GM19023 (cell line): Measurements from ENCODE around the gene POLD4.
A peak's percentile ranks its signal among the peaks of the same experiment; 100 is the strongest.
"Not testable (repeated sequence)": the region's sequence is repeated elsewhere in the genome, so short reads cannot be mapped to it uniquely, and the experiment has no call there.

ENCODE experiments used
- ATAC-seq: cut with Tn5 transposase; IDR thresholded peaks from one replicate; pipeline ENCODE4 v1.9.1; 2021; ENCODE audit warnings: mild to moderate bottlenecking, moderate library complexity; ENCODE audit not compliant: unreplicated experiment

The POLD4 gene

DNA sequence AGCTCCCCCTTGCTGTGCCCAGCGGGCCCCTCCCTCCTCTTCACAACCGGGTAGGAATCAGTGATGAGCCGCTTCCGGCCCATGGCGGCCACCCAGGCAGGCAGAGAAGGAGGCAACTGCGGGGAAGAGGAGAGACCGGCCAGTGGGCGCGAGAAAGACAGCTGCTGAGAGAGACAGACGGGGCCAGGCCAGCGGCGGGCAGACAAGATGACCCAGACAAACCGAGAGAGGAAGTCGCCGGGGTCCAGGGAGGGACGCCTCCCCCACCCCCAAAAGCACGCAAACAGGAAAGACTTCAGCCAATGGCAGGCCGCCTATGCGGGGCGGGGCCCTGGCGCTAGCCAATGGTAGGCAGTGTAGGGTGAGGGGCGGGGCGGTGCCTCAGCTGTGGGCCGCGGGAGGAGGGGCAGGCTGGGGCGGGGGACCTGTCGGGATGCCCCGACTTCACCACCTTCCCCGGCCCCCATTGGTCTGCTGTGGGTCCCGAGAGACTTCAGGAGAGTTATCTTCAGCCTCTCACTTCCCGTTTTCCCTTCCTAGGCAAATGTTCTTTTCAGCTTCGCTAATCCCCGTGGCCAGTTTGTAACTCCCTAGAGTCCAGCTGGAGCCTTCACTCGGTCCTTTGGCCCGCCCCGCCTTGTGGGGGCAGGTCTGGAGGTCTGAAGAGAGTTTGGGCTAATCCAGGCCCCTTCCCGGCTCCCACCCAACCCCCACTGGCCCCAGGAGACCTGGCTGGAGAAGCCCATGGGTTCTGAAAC, at the start of gene POLD4:
Gene POLD4, minus strand, starts transcription at position 230 of the 758 bp plus-strand sequence. Its CDS starts 147 bp downstream, at position 83.
- peak; percentile 78 for ATAC-seq

DNA sequence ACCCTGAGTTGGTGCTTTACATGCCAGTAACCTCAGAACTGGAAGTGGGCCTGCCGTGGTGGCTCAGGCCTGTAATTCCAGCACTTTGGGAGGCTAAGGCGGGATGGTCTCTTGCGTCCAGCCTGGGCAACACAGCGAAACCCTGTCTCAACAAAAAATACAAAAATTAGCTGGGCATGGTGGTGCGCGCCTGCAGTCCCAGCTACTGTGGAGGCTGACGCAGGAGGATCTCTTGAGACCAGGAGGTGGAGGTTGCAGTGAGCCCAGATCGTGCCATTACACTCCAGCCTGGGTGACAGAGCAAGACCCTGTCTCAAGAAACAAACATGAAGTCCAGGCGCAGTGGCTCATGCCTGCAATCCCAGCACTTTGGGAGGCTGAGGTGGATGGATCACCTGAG, 49.7 kb upstream of the POLD4 start:
- ATAC-seq, result not testable (repeated sequence)

- not testable (repeated sequence) for ATAC-seq
Measured at GRCh38 chr11:67402192-67402839, 49.0 kb upstream of the POLD4 start.

DNA sequence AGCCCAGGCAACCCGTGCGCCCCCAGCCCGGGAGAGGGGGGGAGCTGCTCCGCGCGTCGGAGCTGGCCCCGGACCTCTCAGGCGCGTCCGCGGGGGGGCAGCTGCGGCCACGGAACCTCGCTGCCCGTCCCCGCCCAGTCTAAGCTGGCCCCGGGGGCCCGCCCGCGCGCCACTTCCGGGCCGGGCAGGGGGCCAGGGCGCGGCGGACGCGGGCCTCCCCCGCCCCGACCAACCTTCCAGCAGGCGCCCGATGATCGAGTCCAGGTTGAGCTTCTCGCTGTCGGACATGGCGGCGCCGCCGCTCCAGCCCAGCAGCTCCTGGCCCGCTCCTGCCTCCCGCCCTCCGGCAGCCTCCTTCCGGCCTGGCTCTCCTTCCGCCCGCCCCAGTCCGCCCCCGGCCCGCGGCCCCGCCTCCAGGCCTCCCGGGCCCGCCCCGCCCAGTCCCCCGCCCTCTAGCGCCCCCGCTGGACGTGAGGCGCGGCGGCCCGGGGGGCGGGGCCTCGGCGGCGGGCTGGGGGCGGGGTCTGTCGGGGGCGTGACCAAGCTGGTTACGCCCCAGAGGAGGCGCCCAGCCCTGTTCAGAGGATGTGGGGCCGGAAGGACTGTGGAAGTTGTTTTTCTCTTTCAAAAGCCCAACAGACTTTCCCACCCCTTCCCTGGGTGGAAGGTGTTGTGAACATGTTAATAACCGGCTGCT, 48.3 kb upstream of the POLD4 start, which contains the start of gene PPP1CA:
Gene PPP1CA, minus strand, starts transcription at position 364 of the 697 bp plus-strand sequence. Its CDS starts 76 bp downstream, at position 288.
- ATAC-seq, result peak; percentile 69

- peak; percentile 10 for ATAC-seq
Measured at GRCh38 chr11:67400942-67401494, 47.7 kb upstream of the POLD4 start.

DNA sequence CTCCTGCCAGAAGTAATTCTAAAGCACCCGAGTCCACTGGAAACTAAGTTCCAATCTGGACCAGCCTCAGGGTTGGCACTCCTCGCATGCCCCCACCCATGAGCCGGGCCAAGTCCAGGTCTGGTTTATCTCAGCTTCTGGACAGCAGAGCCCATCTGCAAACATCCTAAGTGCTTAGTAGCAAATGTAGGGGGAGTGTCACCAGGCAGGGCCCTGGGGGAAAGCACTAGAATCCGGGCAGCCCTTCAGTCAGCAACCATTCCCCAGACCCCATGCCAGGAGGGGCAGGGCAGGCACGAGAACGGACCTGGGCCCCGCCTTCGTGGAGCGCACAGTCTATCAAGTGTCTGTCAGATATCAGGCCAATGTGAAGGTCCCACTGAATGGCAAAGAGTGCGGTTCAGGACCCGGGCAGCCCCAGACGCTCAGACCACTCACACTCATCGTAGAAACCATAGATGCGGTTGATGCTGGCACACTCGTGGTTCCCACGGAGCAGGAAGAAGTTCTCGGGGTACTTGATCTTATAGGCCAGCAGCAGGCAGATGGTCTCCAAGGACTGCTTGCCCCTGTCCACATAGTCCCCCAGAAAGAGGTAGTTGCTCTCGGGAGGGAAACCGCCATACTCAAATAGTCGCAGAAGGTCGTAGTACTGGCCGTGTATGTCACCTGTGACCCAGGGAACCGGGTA, 47.0 kb upstream of the POLD4 start:
- ATAC-seq, result no peak

- ATAC-seq, result no peak
Measured at GRCh38 chr11:67398661-67399563, 45.6 kb upstream of the POLD4 start.

- no peak for ATAC-seq
Measured at GRCh38 chr11:67397986-67398660, 44.8 kb upstream of the POLD4 start.

- ATAC-seq, result no peak
Measured at GRCh38 chr11:67397536-67397935, 44.2 kb upstream of the POLD4 start.

DNA sequence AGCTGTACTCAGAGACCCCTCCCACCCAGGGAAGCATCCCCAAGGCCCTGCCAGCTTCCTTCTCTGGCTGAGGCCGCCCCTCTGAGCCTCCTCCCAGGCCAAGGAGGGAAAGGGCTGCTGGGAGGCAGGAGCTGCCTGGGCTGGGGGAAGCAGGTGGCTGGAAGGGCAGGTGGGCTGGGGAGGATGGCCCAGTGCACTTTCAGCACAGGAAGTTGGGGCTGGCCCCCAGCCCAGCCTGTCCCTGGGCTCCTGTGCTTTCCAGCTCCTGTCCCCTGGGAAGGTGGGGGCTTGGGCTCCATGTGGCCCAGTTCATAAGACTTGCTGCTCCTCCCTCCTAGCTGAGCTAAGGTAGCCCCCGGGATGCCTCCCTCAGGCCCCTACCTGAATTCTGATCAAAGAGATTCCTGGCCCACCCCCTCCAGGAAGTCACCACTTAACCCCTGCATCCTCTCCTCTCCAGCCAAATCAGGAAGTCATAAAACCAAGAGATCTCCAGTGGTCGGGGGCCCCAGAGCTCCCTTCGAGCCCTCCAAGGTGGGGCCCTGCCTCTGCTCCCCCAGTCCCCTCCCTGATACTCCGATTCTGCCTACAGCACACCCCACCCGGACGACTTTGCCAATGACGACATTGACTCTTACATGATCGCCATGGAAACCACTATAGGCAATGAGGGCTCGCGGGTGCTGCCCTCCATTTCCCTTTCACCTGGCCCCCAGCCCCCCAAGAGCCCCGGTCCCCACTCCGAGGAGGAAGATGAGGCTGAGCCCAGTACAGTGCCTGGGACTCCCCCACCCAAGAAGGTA, 43.4 kb upstream of the POLD4 start:
- ATAC-seq, result no peak

- no peak for ATAC-seq
Measured at GRCh38 chr11:67396259-67396581, 42.9 kb upstream of the POLD4 start.

DNA sequence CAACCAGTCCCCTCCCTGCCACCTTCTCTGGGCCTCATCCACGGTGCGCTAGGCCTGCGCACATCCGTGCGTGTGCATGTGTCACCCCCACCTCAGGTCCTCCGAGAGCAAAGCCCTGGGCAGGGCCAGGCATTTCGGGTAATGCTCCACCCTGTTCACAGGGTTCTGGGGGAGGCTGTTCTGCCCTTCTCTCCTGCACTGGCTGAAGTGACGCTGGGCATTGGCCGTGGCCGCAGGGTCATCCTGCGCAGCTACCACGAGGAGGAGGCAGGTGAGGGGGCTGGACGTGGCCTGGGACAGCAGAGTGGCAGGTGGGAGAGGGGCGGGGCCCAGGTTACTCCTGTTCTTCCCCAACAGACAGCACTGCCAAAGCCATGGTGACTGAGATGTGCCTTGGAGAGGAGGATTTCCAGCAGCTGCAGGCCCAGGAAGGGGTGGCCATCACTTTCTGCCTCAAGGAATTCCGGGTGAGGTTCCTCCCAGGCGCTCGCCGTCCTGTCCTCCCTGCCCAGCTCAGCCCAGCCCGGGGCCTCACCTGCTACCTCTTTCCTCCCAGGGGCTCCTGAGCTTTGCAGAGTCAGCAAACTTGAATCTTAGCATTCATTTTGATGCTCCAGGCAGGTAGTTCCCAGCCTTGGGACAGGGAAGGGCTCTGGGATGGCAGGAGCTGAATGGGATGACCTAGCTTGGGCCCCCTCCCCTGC, 42.4 kb upstream of the POLD4 start:
- ATAC-seq, result no peak

- ATAC-seq, result no peak
Measured at GRCh38 chr11:67393990-67394389, 40.6 kb upstream of the POLD4 start.

DNA sequence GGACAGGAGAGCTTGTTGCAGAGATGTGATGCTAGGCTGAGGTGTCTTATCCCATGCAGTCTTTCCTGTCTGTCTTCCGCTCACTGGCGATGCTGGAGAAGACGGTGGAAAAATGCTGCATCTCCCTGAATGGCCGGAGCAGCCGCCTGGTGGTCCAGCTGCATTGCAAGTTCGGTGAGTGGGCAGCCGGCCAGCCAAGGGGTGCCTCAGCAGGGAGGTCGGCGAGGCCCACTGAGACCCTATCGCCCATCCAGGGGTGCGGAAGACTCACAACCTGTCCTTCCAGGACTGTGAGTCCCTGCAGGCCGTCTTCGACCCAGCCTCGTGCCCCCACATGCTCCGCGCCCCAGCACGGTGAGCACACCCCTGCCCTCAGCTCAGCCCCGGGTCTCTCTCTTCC, 40.1 kb upstream of the POLD4 start:
- ATAC-seq, result no peak

- ATAC-seq, result peak; percentile 17
Measured at GRCh38 chr11:67392183-67392715, 38.9 kb upstream of the POLD4 start.

DNA sequence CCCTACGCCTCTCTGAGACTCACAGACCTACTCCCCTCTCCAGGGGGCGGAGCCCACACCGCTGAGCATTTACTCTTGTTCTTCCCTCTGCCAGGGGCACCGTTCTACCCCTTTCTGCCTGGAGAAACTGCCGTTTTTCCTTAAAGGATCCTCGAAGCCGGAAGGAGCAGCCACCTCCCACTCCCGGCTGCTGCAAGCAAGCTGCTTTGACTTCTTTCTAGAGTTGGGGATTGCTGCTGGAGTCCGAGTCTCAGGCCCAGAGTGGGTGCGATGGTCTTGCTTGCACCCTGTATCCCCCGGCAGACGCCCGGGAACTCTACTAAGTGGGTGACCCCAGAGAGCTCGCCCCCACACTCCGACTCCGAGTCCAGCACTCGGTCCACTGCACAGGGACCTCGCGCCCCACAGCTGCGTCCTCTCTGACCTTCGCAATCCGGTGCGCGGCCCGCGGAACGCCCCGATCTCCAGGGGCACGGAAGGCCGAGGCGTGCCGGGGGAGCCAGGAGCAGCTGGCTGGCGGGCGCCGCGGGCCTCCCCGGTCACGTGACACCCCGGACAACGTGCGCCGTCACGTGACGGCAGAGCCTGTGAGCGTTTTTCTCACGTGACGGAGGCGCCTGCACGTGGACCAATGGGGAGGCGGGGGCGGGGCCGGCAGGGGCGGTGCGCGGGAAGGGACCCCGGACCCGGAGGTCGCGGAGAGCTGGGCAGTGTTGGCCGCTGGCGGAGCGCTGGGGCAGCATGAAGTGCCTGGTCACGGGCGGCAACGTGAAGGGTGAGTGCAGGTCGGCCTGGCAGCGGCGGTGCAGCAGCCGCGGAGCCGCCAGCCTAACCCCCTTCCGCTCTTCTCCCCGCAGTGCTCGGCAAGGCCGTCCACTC, 38.2 kb upstream of the POLD4 start, which contains the start of gene RAD9A:
Gene RAD9A, plus strand, starts transcription at position 683 of the 879 bp plus-strand sequence. Its CDS starts 59 bp downstream, at position 742.
- ATAC-seq, result peak; percentile 58

- no peak for ATAC-seq
Measured at GRCh38 chr11:67390947-67391303, 37.6 kb upstream of the POLD4 start.
